ENCODE measurements around the gene TMEM121B. TPM values are rescaled to one million over a fixed set of nuclear protein-coding genes. Genes with fewer than 3 reads are reported as not detected.

Gene TMEM121B
- total RNA-seq: 10 to 100 TPM in 1 of 2 donors, 1 to 10 TPM in 1; 7.6 to 15.5 TPM

DNA sequence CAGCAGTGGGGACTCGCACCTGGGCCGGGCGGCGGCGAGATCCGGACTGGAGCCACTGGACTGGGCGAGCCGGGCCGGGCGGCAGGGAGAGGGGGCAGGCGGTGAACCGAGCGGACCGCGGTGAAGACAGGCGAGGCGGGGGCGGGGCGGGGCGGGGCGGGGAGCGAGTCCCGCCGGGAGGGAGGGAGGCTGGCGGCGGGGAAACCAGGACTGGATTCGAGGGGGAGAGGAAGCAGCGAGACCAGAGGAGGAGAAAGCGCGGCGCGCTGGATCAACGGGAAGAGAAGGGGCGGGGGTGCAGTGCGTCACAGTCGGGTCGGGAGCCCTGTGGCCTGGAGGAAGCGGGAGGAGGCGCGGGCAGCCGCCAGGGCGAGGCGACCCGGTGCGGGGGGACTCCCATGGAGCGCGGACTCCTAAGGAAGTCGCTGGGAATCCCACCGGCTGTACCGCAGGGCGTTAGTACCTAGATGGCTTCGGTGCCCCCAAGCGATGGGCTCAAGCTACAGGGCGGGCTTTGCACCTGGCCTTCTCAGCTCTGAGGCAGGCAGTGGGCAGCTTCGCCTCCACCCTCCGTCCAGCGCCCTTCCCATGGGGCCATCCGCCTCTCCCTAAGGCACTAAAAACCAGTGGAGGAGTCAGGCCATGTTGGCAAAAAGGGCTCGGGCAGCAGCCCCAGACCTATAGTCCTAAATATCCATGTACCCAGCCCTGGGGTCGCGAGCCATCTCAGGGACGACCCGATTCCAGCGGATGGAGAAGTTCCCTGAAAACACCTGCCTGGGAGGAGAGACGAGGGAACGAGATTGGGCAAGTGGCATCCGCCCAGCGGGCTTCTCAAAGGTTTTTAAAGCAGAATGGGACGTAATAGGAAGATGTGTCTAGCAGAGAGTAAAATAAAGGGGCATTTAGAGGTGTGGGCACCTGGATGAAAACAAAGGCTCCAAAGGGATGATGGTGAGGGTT is at the start of gene TMEM121B:
TMEM121B (minus strand) TSS at position 128 of the 963 bp plus-strand sequence. CDS start 233 bp downstream, outside the sequence.
- intact Hi-C loops (cut with DNase I): no loop called here
- H3K27ac ChIP-seq: peak within 1 kb of the TSS; percentile 62 to 71

DNA sequence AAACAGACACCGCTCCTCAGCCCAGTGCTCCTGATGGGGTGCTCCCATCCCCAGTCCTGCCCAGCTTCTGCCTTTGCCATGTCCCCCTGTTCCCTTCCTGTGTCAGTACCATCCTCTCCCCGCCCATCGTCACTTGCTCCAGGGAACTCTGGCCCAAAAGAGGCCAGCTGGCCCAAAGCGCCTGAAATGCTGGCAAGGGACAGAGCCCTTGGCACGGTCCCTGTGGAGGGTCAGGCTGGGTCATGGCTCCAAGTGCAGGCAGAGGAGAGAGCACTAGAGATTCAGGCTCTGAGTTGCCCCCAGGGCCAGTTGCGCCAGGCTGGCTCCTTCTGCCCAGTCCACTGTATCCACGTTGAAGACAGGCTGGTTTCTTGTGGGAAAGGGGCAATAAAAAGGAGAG is 46.3 kb upstream of the TMEM121B start:
- Histone ChIP-seq H3K4me1 (replicated peaks) (no peaks in the 10 kb centered on the region), H3K27me3 (replicated peaks; ENCODE audit: insufficient read depth) (no peaks in the 10 kb centered on the region), H3K36me3 (no peaks in the 10 kb centered on the region), H3K9me3 (no peaks in the 10 kb centered on the region), H3K4me3 (no peak overlapping the region), H3K27ac (no peak overlapping the region)
- 47% methylated on average over 7 of the region's 7 CpGs for WGBS
- TF ChIP-seq POLR2A (IDR thresholded peaks at IDR 0.05): no peak
- no peak for TF ChIP-seq POLR2AphosphoS5 (IDR thresholded peaks at IDR 0.05)
- TF ChIP-seq, protein P1, sequence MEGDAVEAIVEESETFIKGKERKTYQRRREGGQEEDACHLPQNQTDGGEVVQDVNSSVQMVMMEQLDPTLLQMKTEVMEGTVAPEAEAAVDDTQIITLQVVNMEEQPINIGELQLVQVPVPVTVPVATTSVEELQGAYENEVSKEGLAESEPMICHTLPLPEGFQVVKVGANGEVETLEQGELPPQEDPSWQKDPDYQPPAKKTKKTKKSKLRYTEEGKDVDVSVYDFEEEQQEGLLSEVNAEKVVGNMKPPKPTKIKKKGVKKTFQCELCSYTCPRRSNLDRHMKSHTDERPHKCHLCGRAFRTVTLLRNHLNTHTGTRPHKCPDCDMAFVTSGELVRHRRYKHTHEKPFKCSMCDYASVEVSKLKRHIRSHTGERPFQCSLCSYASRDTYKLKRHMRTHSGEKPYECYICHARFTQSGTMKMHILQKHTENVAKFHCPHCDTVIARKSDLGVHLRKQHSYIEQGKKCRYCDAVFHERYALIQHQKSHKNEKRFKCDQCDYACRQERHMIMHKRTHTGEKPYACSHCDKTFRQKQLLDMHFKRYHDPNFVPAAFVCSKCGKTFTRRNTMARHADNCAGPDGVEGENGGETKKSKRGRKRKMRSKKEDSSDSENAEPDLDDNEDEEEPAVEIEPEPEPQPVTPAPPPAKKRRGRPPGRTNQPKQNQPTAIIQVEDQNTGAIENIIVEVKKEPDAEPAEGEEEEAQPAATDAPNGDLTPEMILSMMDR (IDR thresholded peaks at IDR 0.05): no peak
- intact Hi-C loops (cut with DNase I): loop anchor here (10.0 kb wide), 2 partner anchors 83 to 457 kb away; partner anchors contain the start of genes ATP6V1E1 and IL17RA
- DNase-seq (ENCODE audit: low spot score): no peak

More for the DNA sequence above, at the start of gene TMEM121B:
- 8% methylated on average over 56 of the region's 69 CpGs for WGBS
- peak; percentile 71 for DNase-seq (ENCODE audit: low spot score)
- H3K4me1 ChIP-seq (replicated peaks): peaks cover 9% of the 10 kb centered on the region
- no peaks in the 10 kb centered on the region for H3K9me3 ChIP-seq
- H3K36me3 ChIP-seq: no peaks in the 10 kb centered on the region
- no peaks in the 10 kb centered on the region for H3K27me3 ChIP-seq (replicated peaks; ENCODE audit: insufficient read depth)
- TF ChIP-seq POLR2A (IDR thresholded peaks at IDR 0.05) (no peak), POLR2AphosphoS5 (IDR thresholded peaks at IDR 0.05) (peak; percentile 17)
- TF ChIP-seq, protein P1 (IDR thresholded peaks at IDR 0.05): no peak
- peak within 1 kb of the TSS; percentile 56 to 75 for H3K4me3 ChIP-seq

DNA sequence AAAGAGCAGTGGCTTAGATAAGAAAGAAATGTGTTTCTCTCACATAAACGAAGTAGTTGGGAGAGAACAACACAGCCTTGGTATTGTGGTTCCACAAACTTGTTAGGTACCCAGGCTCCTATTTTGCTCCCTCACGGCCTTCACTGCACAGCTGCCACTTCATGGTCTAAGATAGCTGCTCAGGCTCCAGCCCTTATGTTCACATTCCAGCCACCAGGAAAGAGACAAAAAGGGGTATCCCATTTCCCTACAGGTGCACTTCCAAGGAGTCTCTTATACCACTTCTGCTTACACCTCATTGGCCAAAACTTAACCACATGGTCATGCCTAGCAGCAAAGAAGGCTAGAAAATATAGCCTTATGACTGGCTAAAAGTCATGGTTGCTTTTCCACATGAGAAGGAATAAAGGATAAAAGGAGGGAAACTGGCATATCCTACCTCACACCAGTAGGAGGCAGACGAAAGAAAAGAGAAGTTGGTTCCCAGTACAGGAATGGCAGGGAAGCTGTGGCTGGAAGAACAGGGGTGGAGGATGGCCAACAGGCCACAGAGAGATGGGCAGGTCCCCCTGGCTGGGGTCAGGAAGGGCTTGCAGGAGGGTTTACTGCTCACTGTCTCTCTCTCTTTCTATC is 43.3 kb upstream of the TMEM121B start:
- H3K27ac ChIP-seq: no peak overlapping the region
- no peaks in the 10 kb centered on the region for H3K4me1 ChIP-seq (replicated peaks)
- H3K27me3 ChIP-seq (replicated peaks; ENCODE audit: insufficient read depth): no peaks in the 10 kb centered on the region
- H3K9me3 ChIP-seq: no peaks in the 10 kb centered on the region
- H3K36me3 ChIP-seq: no peaks in the 10 kb centered on the region
- TF ChIP-seq, protein P1 (IDR thresholded peaks at IDR 0.05): no peak
- no peak for TF ChIP-seq POLR2A (IDR thresholded peaks at IDR 0.05)
- no peak for TF ChIP-seq POLR2AphosphoS5 (IDR thresholded peaks at IDR 0.05)
- intact Hi-C loops (cut with DNase I): loop anchor here (10.0 kb wide), 2 partner anchors 80 to 460 kb away; partner anchors contain the start of genes ATP6V1E1 and IL17RA
- 95% methylated on average over 3 of the region's 3 CpGs for WGBS
- no peak for DNase-seq (ENCODE audit: low spot score)
- no peak overlapping the region for H3K4me3 ChIP-seq

DNA sequence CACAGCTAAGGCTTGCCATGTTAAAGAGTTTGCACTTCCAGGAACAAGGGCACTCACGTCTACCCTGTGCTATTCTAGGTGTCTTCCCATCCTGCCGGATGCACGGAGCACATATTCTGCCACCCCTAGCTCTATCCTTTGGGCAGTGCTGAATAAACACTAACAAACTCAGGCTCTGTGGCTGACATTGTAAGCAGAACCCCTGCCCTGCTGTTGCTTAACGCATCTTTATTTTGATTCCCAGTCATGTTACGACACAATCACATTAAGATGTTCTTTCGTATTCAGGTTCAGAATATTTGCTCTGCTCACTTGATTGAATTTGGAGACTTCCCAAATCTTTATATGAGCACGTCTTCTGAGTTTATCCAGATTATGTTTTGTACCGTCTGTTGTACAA is 41.6 kb upstream of the TMEM121B start:
- Histone ChIP-seq H3K36me3 (no peaks in the 10 kb centered on the region), H3K4me1 (replicated peaks) (no peaks in the 10 kb centered on the region), H3K27me3 (replicated peaks; ENCODE audit: insufficient read depth) (no peaks in the 10 kb centered on the region), H3K27ac (no peak overlapping the region), H3K9me3 (no peaks in the 10 kb centered on the region), H3K4me3 (no peak overlapping the region)
- 68% methylated on average over 8 of the region's 8 CpGs for WGBS
- intact Hi-C loops (cut with DNase I): loop anchor here (10.0 kb wide), 2 partner anchors 78 to 462 kb away; partner anchors contain the start of genes ATP6V1E1 and IL17RA
- no peak for TF ChIP-seq POLR2AphosphoS5 (IDR thresholded peaks at IDR 0.05)
- TF ChIP-seq, protein P1 (IDR thresholded peaks at IDR 0.05): no peak
- TF ChIP-seq POLR2A (IDR thresholded peaks at IDR 0.05): no peak
- no peak for DNase-seq (ENCODE audit: low spot score)

All from prostate gland (tissue), 2 donors.